Measurements from ENCODE around the gene BCL11B. TPM values are rescaled to one million over a fixed set of nuclear protein-coding genes. Genes with fewer than 3 reads are reported as not detected.

The BCL11B gene
- total and polyA plus RNA-seq, 4 donors: 3.0 to 12.9 (median 11.0) TPM

GRCh38 chr14:99255621-99256482, 16.1 kb downstream of the BCL11B start:
- DNase-seq (ENCODE audit: low read depth in 4 of 6, low spot score in 6 of 6): no peak
- WGBS (ENCODE audit: insufficient coverage): 88% methylated on average over 18 of the region's 19 CpGs
- Histone ChIP-seq H3K27me3 (ENCODE audit: control insufficient read depth, insufficient read depth, low read length) (peaks cover 4% of the 10 kb centered on the region), H3K27ac (ENCODE audit: low read depth, low read length) (no peak overlapping the region), H3K9me3 (ENCODE audit: control insufficient read depth, insufficient read depth, low read length) (no peaks in the 10 kb centered on the region), H3K4me3 (ENCODE audit: low read depth, low read length) (no peak overlapping the region), H3K4me1 (ENCODE audit: control insufficient read depth, insufficient read depth, low read length) (peaks cover 41% of the 10 kb centered on the region), H3K36me3 (ENCODE audit: control insufficient read depth, insufficient read depth, low read length) (peaks cover 14% of the 10 kb centered on the region)

- no peak overlapping the region for H3K27ac ChIP-seq (ENCODE audit: low read depth, low read length)
- 60% methylated on average over 6 of the region's 16 CpGs for WGBS (ENCODE audit: insufficient coverage)
- DNase-seq (ENCODE audit: low read depth in 4 of 6, low spot score in 6 of 6): no peak
- H3K4me1 ChIP-seq (ENCODE audit: control insufficient read depth, insufficient read depth, low read length): peaks cover 38% of the 10 kb centered on the region
- H3K4me3 ChIP-seq (ENCODE audit: low read depth, low read length): no peak overlapping the region
- peaks cover 14% of the 10 kb centered on the region for H3K36me3 ChIP-seq (ENCODE audit: control insufficient read depth, insufficient read depth, low read length)
- H3K9me3 ChIP-seq (ENCODE audit: control insufficient read depth, insufficient read depth, low read length): no peaks in the 10 kb centered on the region
- peaks cover 2% of the 10 kb centered on the region for H3K27me3 ChIP-seq (ENCODE audit: control insufficient read depth, insufficient read depth, low read length)
Measured at GRCh38 chr14:99254328-99255009, 17.5 kb downstream of the BCL11B start.

GRCh38 chr14:99253890-99254289, 18.1 kb downstream of the BCL11B start:
- no peak overlapping the region for H3K27ac ChIP-seq (ENCODE audit: low read depth, low read length)
- DNase-seq (ENCODE audit: low read depth in 4 of 6, low spot score in 6 of 6): no peak
- H3K27me3 ChIP-seq (ENCODE audit: control insufficient read depth, insufficient read depth, low read length): peaks cover 4% of the 10 kb centered on the region
- H3K9me3 ChIP-seq (ENCODE audit: control insufficient read depth, insufficient read depth, low read length): no peaks in the 10 kb centered on the region
- 69% methylated on average over 6 of the region's 7 CpGs for WGBS (ENCODE audit: insufficient coverage)
- H3K4me3 ChIP-seq (ENCODE audit: low read depth, low read length): no peak overlapping the region
- peaks cover 39% of the 10 kb centered on the region for H3K4me1 ChIP-seq (ENCODE audit: control insufficient read depth, insufficient read depth, low read length)
- H3K36me3 ChIP-seq (ENCODE audit: control insufficient read depth, insufficient read depth, low read length): peaks cover 14% of the 10 kb centered on the region

- peaks cover 41% of the 10 kb centered on the region for H3K4me1 ChIP-seq (ENCODE audit: control insufficient read depth, insufficient read depth, low read length)
- H3K27ac ChIP-seq (ENCODE audit: low read depth, low read length): no peak overlapping the region
- WGBS (ENCODE audit: insufficient coverage): 72% methylated on average over 19 of the region's 25 CpGs
- H3K9me3 ChIP-seq (ENCODE audit: control insufficient read depth, insufficient read depth, low read length): no peaks in the 10 kb centered on the region
- peaks cover 14% of the 10 kb centered on the region for H3K36me3 ChIP-seq (ENCODE audit: control insufficient read depth, insufficient read depth, low read length)
- no peak overlapping the region for H3K4me3 ChIP-seq (ENCODE audit: low read depth, low read length)
- peaks cover 5% of the 10 kb centered on the region for H3K27me3 ChIP-seq (ENCODE audit: control insufficient read depth, insufficient read depth, low read length)
- DNase-seq (ENCODE audit: low read depth in 4 of 6, low spot score in 6 of 6): no peak
Measured at GRCh38 chr14:99252940-99253868, 18.8 kb downstream of the BCL11B start.

- H3K9me3 ChIP-seq (ENCODE audit: control insufficient read depth, insufficient read depth, low read length): no peaks in the 10 kb centered on the region
- H3K4me1 ChIP-seq (ENCODE audit: control insufficient read depth, insufficient read depth, low read length): peaks cover 41% of the 10 kb centered on the region
- H3K27ac ChIP-seq (ENCODE audit: low read depth, low read length): no peak overlapping the region
- DNase-seq (ENCODE audit: low read depth in 4 of 6, low spot score in 6 of 6): no peak
- H3K27me3 ChIP-seq (ENCODE audit: control insufficient read depth, insufficient read depth, low read length): peaks cover 10% of the 10 kb centered on the region
- no peak overlapping the region for H3K4me3 ChIP-seq (ENCODE audit: low read depth, low read length)
- 64% methylated on average over 4 of the region's 9 CpGs for WGBS (ENCODE audit: insufficient coverage)
- H3K36me3 ChIP-seq (ENCODE audit: control insufficient read depth, insufficient read depth, low read length): peaks cover 13% of the 10 kb centered on the region
Measured at GRCh38 chr14:99252443-99252939, 19.5 kb downstream of the BCL11B start.

GRCh38 chr14:99251721-99252120, 20.3 kb downstream of the BCL11B start:
- DNase-seq (ENCODE audit: low read depth in 4 of 6, low spot score in 6 of 6): no peak
- H3K36me3 ChIP-seq (ENCODE audit: control insufficient read depth, insufficient read depth, low read length): peaks cover 7% of the 10 kb centered on the region
- no peaks in the 10 kb centered on the region for H3K9me3 ChIP-seq (ENCODE audit: control insufficient read depth, insufficient read depth, low read length)
- no peak overlapping the region for H3K4me3 ChIP-seq (ENCODE audit: low read depth, low read length)
- H3K4me1 ChIP-seq (ENCODE audit: control insufficient read depth, insufficient read depth, low read length): peaks cover 48% of the 10 kb centered on the region
- peaks cover 17% of the 10 kb centered on the region for H3K27me3 ChIP-seq (ENCODE audit: control insufficient read depth, insufficient read depth, low read length)
- no peak overlapping the region for H3K27ac ChIP-seq (ENCODE audit: low read depth, low read length)
- WGBS (ENCODE audit: insufficient coverage): 100% methylated on average over 1 of the region's 2 CpGs

GRCh38 chr14:99250636-99251208, 21.3 kb downstream of the BCL11B start:
- Histone ChIP-seq H3K36me3 (ENCODE audit: control insufficient read depth, insufficient read depth, low read length) (peaks cover 7% of the 10 kb centered on the region), H3K9me3 (ENCODE audit: control insufficient read depth, insufficient read depth, low read length) (no peaks in the 10 kb centered on the region), H3K4me1 (ENCODE audit: control insufficient read depth, insufficient read depth, low read length) (peaks cover 53% of the 10 kb centered on the region), H3K4me3 (ENCODE audit: low read depth, low read length) (no peak overlapping the region), H3K27me3 (ENCODE audit: control insufficient read depth, insufficient read depth, low read length) (peaks cover 21% of the 10 kb centered on the region), H3K27ac (ENCODE audit: low read depth, low read length) (no peak overlapping the region)
- no peak for DNase-seq (ENCODE audit: low read depth in 4 of 6, low spot score in 6 of 6)
- 93% methylated on average over 4 of the region's 5 CpGs for WGBS (ENCODE audit: insufficient coverage)

- Histone ChIP-seq H3K27ac (ENCODE audit: low read depth, low read length) (no peak overlapping the region), H3K27me3 (ENCODE audit: control insufficient read depth, insufficient read depth, low read length) (peaks cover 21% of the 10 kb centered on the region), H3K9me3 (ENCODE audit: control insufficient read depth, insufficient read depth, low read length) (no peaks in the 10 kb centered on the region), H3K4me1 (ENCODE audit: control insufficient read depth, insufficient read depth, low read length) (peaks cover 54% of the 10 kb centered on the region), H3K36me3 (ENCODE audit: control insufficient read depth, insufficient read depth, low read length) (peaks cover 5% of the 10 kb centered on the region), H3K4me3 (ENCODE audit: low read depth, low read length) (no peak overlapping the region)
- WGBS (ENCODE audit: insufficient coverage): 90% methylated on average over 6 of the region's 6 CpGs
- DNase-seq (ENCODE audit: low read depth in 4 of 6, low spot score in 6 of 6): no peak
Measured at GRCh38 chr14:99249389-99249788, 22.6 kb downstream of the BCL11B start.

- H3K36me3 ChIP-seq (ENCODE audit: control insufficient read depth, insufficient read depth, low read length): peaks cover 3% of the 10 kb centered on the region
- no peak overlapping the region for H3K27ac ChIP-seq (ENCODE audit: low read depth, low read length)
- H3K4me3 ChIP-seq (ENCODE audit: low read depth, low read length): no peak overlapping the region
- H3K4me1 ChIP-seq (ENCODE audit: control insufficient read depth, insufficient read depth, low read length): peaks cover 49% of the 10 kb centered on the region
- no peak for DNase-seq (ENCODE audit: low read depth in 4 of 6, low spot score in 6 of 6)
- H3K9me3 ChIP-seq (ENCODE audit: control insufficient read depth, insufficient read depth, low read length): no peaks in the 10 kb centered on the region
- 78% methylated on average over 4 of the region's 5 CpGs for WGBS (ENCODE audit: insufficient coverage)
- H3K27me3 ChIP-seq (ENCODE audit: control insufficient read depth, insufficient read depth, low read length): peaks cover 21% of the 10 kb centered on the region
Measured at GRCh38 chr14:99248761-99249171, 23.2 kb downstream of the BCL11B start.
